ENCODE data around the gene TBX18.

The TBX18 gene

DNA sequence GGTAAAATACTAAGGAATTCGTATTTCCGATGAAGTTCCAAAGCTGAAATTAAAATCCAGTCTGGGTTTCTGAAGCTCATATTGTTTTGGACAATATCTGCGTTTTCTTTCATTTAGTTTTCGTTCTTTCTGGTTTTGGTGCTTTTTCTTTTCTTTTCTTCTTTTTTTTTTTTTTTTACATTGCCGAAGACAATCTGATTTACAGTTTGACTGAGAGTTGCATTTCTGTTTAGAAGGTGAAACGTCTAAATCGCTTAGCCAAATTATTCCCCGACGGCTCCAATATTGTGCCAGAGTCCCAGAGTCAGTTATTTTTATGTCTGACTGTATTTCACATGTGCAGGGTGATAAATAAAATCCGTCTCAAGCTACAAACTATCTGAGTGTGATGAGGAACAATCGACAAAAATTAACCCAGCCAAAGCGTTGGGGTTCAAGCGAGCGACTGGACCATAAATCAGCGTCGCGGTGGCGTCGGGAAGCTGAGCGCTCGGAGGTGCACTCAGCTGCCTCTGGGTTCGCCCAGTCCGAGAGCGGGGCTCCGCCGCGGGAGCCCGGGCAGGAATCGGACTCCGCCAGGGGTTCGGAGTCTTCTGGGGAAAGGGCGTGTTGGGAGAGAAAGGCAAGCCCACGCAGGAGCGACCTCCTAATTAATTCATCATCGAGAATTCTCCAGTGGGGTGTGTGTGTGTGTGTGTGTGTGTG is 8.2 kb upstream of the TBX18 start:
- DNase-seq (ENCODE audit: low read depth), result no peak

DNA sequence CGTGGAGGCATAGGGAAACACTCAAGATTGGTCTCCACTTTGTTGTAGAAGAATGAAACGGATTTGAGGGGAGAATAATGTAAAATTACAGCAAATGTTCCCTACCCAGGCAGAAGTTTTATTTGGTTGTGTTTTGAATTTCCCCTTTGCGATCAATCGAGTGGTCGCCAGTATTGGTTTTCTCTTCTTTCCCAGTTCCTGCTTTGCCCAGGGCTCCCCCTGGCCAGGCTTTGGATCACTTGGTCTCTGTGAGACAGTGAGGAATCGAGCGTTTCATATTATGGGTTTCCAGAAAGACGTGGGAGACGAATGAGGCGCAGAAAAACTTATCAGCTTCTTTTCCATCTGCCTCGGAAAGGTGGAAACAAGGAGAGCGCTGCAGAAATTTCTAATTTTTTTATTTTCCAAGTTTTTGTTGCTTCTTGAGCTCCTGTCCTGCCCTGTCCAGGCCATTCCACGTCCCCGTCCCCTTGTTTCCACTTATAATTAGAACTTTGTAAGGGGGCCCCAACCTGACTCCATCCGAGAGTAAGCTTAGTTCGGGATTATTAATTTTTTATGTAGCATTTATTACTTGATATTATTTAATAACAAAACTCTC is 7.5 kb upstream of the TBX18 start:
- no peak for DNase-seq (ENCODE audit: low read depth)

DNA sequence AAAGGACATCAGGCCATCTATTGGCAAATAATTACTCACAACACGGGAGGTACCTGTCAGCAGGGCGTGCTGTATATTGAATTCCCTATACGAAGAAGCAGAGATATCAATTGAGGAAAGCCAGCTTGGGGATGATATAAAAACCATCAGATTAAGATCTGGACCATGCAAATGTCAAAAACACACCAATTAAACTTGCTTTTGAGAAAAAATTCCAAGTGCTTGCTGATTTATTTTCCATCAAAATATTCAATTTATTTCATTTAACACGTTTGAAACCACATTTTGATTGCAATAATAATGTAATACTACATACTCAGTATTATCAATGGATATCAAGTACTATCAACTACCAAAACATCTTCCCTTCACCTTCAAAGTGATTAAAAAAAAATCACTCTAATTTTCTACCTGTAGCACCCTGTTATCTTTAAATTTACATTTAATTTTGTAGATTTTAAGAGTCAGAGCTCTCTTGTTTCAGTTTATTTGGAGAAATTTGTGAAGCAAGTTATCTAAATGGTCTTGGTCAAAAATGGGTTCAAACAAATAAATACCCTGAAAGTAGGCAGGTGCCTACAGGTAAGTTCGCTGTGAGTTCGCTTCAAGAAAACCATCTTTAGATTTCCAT is 6.8 kb upstream of the TBX18 start:
- no peak for DNase-seq (ENCODE audit: low read depth)

DNA sequence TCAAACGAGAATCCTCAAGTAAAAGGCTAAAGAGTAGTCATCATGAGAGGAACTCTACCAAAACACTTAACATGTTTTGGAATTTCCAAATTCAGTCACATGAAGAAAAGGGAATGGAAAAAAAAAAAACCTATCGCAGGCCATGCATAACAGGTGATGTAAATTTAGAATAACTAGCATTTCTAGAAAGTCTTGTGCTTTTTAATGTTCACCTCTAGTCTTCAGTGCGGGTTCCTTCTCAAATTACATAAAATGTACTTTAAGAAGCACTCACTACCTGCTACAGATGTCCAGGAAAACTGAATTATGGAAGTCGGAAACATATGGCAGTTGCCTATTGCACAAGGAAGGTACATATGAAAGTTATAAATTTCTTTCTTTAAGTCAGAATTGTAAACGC is 6.1 kb upstream of the TBX18 start:
- DNase-seq (ENCODE audit: low read depth), result no peak

DNA sequence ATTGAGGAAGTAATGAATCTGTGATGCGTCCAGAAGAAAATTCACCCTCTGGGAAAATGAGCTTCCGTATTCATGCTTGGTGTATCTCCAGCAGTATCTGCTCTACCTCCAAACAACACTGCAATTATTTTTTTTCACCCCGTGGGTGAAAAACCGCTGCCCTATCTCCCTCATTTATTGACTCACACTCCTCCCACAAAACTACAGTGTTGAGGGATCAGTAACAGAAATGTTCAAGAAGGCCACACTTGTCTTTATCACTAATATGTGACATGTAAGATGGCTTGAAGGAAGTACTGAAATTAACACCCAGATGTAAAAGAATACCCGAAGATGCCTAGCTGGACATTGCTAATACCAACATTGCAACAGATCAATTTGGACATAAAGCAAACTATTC is 4.9 kb upstream of the TBX18 start:
- no peak for DNase-seq (ENCODE audit: low read depth)

DNA sequence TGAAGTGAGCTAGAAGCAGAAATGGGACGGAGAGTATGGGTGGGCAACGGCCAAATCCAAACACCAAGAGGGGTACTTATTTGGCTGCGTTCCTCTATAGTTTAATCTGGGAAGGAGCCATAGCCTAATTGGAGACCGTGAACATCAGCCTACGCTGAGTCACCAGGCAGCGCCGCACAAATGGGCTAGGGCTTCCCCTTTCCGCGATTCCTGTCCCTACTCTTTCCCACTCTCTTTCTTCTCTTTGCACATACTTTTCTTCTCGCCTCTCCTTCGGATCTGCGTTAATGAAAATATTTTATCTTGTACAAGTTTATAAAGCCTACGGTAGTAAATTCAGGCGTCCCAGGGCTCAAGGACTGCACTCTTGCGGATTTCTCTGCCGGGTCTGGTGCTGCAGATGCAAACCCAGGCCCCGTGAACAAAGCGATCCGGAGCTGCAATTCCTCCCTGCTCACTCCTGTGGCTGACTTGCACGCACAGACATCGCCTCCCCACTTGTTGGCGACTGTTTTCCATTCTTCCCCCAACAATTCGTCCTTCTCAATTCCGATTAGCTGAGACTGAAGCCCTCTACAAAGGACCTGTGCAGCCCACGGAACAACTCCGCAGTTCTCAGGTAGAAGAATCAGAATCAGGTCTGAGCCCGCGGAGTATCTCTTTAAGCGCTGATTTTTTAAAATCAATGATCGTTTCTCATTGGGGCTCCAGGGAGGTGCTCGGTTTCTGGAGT is 4.2 kb upstream of the TBX18 start:
- DNase-seq (ENCODE audit: low read depth), result no peak

DNA sequence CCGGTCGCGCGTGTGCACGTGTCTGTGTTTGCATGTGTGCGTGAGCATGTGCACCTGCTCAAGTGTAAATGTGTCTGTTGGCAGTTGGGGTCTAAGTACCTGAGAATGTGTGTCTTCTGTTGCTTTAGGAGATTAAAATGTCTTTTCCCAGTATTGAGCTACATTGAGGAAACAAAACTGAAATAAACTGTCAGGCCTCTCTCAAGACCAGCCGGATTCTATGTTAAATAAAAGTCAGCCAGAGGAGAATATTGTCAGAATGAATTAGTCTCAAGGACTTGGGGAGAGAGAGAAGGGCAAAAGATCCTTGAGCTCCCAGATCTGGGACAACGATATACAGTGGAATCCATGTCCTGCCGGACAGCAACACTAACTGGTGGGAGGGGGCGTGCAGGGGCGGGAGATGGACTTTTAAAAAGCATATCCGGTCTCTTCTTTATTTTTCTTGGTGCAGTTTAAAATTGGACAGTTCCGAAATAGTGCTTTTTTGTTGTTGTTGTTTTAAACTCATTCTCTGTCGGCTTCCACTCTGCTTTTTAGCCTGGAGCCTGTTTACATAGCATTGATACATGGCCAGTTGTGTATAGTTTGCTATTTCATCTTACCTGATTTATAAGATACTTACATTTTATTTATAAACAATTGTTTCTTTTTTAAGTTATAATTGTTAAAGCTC is 3.3 kb upstream of the TBX18 start:
- no peak for DNase-seq (ENCODE audit: low read depth)

DNA sequence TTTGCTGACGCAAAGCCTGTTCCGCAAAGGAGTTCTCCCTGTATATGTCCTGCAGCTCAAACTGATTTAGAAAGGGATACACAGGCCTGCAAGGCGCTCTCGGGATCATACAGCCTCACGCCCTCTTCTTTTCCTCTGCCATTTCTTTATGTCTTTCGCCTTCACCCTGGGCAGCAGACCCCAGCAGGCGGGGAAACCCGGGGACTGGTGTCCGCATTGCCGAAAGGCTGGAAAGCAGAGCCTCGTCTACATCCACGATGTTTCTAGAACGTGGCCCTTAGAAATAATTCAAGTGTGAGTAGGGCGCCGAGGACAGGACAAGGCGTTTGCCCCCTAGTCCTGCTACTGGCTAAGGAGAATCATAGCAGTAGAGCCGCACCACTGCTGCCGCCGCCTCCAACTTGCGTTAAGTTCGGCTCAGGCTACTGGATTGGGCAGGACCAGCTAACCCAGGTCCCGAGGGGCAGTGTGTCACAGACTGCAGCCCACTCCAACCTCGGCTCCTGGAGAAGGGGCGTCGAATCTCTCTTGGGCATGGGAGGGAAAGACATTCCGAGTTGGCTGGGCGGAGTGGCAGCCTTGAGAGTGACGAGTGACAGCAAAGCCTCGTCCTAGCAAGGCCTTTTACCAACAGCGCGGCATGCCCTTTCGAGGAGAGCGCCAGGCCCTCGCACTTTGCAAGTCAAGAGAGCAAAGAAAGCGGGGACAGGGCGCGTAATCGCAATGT is 2.6 kb upstream of the TBX18 start:
- no peak for DNase-seq (ENCODE audit: low read depth)

DNA sequence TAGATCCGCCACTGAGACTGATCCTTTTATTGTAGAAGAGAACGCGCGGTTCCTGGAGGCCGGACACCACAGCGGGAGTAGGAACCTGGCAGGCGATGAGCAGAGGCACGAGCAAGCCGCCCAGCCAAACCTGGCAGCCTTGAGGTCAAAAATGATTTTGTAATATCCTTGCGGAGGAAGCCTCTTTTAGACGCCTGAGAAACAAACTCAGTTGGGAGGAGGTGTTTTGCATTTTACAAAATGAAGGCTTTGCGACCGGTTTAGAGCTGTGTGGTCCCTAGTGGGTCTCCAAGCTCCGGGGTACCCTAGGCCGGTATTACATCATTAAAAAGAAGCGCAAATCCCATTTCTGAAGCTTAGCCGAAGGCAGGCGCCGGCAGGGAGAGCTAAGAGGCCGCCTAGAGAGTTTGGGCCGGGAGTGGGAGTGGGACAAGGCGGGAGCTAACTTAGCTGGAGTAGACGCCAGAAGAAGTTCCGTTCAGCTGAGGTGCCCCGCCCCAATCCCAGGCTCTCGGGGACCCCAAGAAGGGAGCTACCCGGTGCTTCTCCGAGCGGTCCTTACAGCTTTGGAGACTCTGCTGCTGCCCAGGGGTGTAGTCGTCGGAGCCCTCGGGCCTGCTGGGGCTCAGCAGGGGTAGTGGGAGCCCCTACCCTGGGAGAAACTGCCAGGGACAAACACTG is 1.9 kb upstream of the TBX18 start:
- no peak for DNase-seq (ENCODE audit: low read depth)

DNA sequence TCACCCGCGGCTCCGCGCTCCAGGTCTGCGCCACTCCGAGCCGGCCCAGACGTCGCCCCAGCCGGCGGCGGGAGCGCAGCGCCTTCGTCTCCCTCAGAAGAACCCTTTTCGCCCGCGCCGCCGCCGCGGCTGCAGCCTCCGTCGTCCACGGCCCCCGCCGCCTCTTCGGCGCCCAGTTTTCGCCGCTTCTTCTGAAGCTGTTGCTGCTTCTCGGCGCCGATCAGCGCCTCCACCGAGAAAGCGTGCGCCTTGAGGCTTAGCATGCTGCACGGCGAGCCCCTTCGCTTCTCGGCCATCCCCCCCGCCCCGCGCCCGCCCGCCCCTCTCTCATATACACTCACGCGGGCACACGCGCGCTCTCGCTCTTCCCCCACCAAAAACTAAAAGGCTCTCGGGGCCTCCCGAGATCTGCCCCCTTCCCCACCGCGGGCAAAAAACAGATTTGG is 489 bp downstream of the TBX18 start:
- DNase-seq (ENCODE audit: low read depth), result no peak

DNA sequence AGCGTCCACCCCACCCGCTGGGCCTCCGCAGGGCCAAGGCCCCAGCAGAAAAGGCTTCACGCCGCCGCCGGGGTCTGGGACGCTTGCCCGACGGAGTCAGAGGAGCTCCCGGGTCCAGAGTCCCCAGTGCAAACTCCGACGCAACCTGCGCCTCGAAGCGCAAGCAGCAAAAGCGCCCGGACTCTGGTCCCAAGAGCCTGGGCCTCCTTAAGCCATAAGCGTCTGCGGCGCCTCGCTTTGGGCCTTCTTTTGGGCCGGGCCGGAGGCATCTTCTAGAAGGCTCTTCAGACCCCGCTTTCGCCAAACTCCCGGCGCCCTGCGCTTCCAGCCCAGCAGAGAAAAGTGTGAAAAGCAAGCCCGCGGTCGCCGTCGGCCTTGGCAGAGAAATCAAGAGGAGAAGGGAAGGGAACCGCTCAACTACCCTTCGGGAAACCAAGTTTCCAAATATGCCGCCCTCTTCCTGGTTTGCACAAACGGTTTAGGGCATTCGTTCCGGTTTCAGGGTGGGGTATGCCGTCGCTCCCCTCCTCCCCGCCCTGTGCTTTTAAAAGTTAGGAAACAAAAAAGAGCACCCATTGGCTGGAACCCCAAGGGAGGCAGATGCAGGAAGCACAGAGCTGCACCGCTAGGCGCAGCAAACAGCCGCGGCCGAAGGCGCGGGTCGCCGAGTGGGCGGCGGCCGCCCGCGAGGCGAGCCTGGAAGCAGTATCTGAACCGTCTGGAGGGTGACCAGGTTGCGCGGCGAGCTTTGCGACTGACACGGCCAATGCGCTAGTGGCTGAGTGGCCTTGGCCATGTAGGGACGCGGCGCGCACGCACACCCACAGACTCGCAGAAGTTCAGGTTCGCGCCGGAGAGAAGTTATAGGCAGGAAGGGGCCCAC is 1.2 kb downstream of the TBX18 start:
- no peak for DNase-seq (ENCODE audit: low read depth)

DNA sequence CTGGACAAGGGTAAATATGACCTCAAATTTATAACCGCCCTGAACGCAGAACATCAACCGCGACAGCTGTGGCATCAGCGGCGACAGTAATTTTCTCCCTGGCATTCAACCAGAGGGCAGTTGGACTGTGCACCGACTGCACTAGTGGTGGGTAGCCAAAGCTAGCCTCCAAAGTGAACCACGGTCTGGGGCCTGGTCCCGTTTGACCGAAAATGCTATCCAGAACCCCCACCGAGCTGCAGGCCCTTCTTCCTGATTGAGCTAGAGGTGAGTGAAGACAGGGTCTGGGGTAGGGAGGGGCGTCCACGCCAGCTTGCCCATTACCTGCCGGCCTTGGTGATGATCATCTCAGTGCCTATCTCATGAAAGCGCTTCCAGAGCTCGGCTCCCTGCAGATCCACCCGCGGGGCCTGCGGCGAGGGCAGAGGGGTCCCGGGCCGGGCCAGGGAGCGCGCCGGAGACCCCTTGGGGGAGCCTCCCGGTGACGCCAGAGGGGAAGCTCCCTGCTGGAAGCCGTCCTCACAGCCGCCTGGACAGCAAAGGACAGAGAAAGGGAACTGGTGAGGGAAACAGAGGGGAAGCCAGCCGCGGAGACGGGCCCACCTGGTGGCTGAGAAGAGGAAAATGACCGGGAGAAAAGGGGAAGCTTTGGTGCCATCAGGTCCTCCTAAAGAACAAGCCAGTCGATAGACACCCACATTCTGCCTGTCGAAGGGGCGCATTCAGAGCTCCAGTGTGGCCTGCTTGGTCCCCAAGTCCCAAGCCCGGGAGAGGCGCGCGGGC is 2.0 kb downstream of the TBX18 start:
- DNase-seq (ENCODE audit: low read depth), result no peak

DNA sequence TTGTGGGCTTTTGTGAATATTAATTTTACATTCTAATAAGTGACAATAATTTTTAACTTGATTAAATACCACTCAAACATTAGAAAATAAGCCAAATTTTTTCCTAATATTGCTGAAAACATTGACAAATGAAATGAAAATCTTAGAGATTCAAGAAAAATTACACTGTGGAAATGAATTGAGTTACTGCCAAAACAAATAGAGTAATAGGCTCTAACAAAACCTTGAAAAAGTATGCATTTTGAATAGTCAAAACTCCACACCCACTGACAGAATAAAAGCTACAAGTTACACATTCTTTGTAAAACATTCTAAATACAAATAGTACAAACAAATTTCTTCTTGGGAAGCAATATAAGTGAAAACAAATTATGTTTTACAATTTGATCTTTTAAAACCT is 5.9 kb downstream of the TBX18 start:
- DNase-seq (ENCODE audit: low read depth), result no peak

DNA sequence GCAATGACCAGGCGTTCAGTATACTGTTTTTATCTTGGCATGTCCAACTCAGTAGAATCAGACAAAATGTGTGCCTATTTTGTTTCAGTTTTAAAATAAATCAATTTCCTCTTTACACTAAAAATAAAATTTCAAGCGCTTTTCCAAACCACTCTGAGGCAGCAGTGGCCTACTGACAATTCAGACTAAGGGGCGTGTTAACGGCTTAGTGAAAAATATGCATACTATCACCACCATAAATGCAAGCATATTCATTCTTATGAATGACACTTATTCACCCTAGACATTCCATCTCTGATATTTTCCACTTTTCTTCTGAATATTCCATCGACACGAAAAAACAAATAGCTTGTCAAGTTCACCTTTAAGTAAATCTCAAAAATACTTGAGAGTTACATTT is 7.5 kb downstream of the TBX18 start:
- no peak for DNase-seq (ENCODE audit: low read depth)

DNA sequence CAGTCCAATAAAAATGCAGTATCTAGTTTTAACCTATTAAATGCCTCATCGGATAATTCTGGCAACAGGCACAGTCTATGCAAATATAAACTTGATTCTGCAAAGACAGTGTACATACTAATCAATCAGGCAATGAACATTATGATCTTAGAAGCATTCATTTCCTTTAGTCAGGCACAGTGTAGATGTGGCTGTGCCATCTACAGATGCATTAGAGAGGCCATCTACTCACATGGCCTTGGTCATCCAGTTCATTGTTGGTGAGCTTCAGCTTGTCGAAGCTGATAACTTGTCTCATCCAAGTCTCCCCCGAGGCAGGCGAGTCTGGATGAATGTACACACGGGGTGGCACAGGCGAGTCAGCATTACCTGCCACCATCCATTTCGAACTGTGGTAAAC is 7.9 kb downstream of the TBX18 start:
- DNase-seq (ENCODE audit: low read depth), result no peak

DNA sequence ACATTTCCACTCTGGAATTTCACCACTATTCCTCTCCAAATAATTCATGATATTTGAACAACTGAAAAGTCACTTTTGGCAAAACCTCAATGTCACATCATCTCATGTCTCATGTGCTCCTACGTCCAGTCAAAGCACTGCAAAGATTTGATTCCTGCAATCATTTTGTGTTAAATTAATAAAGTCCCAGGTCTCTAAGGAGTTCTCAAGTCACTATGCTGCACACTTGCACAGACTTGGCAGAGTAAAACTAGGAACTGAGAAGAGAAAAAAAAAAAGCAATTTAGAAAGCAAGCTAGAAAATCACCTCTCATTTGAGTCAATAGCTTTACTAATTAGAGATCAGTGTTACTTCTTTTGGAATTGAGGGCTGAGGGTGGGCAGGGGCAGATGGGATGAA is 11.2 kb downstream of the TBX18 start:
- DNase-seq (ENCODE audit: low read depth), result no peak

DNA sequence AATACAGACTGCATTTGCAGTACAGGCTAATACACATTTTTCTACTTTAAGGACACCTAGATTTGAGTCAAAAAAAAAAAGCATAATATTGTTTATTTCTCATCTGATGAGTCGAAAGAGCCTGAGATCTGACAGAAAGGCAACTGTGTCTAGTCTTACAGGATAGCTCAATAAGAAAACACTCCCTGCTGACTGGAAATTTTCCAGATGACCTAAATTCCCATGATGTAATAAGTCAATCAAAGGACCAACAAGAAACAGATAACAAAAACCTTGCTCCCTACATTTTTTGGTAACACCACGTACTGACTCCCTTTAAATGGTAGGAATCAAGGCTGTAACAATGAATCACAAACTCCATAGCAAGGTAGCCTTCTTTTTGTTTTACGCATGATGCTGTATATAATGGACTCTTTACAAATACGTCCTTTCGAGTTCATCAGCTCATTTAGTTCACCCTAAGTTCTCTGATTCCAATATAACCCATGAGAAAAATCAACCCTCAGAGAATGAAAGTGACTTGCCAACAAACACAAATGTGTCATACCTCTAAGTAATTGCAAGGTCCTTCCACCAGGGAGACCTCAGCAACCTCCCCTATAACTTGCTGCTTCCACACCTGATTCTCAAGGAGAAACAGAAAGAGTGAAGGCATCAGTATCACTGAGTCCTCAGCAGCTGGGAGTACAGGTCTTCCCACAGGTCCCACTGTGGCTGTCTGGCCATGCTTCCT is 12.1 kb downstream of the TBX18 start:
- no peak for DNase-seq (ENCODE audit: low read depth)

DNA sequence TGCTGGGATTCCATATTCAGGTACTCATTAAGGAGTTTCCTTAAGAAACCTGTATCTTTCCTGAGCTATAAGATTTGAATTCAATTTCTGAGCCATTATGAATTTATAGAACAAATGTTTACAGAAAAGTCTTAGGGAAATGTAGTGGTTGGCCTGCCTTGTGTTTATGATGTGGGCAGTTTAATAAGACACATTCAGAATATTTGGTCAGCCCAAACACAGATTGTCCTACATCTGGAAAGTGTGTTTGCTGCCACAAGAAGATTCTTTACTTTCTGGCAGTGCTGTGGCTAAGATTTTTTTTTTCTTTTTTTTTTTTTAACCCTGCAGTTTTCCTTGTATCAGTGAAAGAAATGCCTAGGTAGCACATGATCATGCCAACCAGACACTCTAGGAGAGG is 15.2 kb downstream of the TBX18 start:
- no peak for DNase-seq (ENCODE audit: low read depth)

DNA sequence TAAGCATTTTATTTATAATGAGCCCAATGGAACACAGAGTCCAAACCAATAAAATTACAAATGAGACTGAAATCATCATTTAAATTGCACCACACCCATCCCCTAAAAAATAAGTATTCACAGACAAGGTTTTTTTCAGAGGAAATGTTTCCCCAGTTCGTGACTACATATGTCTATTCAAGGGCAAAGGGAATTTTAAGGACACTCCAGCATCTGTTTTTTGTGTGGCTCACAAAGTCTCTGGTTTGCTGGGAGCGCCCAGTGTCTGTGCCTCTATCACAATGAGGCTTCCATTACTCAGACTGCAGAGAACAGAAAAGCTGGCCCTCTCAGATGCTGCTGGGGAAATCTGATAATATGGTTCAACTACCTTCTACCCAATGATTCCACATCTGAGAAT is 16.0 kb downstream of the TBX18 start:
- DNase-seq (ENCODE audit: low read depth), result no peak
